ENCODE results near the gene COL26A1. TPM values are rescaled to one million over a fixed set of nuclear protein-coding genes. Genes with fewer than 3 reads are reported as not detected.

Gene COL26A1
- polyA plus RNA-seq, 1 donor from 2014 or later: 36.6 TPM

DNA sequence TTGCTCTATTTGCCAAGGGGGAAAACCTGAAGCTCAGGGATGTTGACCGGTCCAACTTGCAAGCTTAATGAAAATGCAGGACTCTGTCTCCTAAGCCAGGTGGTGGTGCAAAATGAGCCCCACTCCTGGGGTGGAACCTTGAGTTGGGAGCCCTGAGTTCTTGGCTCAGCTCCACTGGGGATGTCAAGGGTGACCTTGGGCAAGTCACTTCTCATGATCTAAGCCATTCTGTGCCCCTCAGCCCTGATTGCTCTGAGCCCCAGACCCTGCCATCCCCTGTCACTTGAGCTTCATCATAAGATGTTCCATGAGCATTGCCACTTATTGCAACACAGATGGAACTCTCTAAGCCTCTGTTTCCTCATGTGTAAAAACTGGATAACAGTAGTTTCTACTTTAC, 232.6 kb downstream of the COL26A1 start:
- Histone ChIP-seq H3K27me3 (ENCODE audit: insufficient read depth, low read depth, low read length) (no peaks in the 10 kb centered on the region), H3K4me2 (ENCODE audit: low read length) (no peak overlapping the region), H2AFZ (ENCODE audit: low read depth, low read length) (no peak overlapping the region), H3F3A (ENCODE audit: insufficient read depth, low read length, poor library complexity, severe bottlenecking) (no peaks in the 10 kb centered on the region), H3K27ac (ENCODE audit: low read length) (no peak overlapping the region), H3K36me3 (ENCODE audit: insufficient read depth, low read length) (no peaks in the 10 kb centered on the region), H3K9me3 (ENCODE audit: low read length) (no peaks in the 10 kb centered on the region), H3K9ac (ENCODE audit: low read length) (no peak overlapping the region), H3K4me3 (ENCODE audit: low read length) (no peak overlapping the region), H3K9me2 (ENCODE audit: insufficient read depth, low read length) (no peaks in the 10 kb centered on the region), H3K79me2 (replicated peaks; ENCODE audit: insufficient read depth, low read length) (no peaks in the 10 kb centered on the region), H4K20me1 (ENCODE audit: insufficient read depth) (no peaks in the 10 kb centered on the region)
- TF ChIP-seq SMC3 (conservative IDR thresholded peaks at IDR 0.05; ENCODE audit: poor library complexity): no peak
- TF ChIP-seq, protein P1, sequence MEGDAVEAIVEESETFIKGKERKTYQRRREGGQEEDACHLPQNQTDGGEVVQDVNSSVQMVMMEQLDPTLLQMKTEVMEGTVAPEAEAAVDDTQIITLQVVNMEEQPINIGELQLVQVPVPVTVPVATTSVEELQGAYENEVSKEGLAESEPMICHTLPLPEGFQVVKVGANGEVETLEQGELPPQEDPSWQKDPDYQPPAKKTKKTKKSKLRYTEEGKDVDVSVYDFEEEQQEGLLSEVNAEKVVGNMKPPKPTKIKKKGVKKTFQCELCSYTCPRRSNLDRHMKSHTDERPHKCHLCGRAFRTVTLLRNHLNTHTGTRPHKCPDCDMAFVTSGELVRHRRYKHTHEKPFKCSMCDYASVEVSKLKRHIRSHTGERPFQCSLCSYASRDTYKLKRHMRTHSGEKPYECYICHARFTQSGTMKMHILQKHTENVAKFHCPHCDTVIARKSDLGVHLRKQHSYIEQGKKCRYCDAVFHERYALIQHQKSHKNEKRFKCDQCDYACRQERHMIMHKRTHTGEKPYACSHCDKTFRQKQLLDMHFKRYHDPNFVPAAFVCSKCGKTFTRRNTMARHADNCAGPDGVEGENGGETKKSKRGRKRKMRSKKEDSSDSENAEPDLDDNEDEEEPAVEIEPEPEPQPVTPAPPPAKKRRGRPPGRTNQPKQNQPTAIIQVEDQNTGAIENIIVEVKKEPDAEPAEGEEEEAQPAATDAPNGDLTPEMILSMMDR (IDR thresholded peaks at IDR 0.05; ENCODE audit: poor library complexity, severe bottlenecking): no peak
- TF ChIP-seq EZH2 (IDR thresholded peaks at IDR 0.05; ENCODE audit: borderline replicate concordance, insufficient read depth, low read length, poor library complexity, severe bottlenecking): no peak
- TF ChIP-seq, protein P2, sequence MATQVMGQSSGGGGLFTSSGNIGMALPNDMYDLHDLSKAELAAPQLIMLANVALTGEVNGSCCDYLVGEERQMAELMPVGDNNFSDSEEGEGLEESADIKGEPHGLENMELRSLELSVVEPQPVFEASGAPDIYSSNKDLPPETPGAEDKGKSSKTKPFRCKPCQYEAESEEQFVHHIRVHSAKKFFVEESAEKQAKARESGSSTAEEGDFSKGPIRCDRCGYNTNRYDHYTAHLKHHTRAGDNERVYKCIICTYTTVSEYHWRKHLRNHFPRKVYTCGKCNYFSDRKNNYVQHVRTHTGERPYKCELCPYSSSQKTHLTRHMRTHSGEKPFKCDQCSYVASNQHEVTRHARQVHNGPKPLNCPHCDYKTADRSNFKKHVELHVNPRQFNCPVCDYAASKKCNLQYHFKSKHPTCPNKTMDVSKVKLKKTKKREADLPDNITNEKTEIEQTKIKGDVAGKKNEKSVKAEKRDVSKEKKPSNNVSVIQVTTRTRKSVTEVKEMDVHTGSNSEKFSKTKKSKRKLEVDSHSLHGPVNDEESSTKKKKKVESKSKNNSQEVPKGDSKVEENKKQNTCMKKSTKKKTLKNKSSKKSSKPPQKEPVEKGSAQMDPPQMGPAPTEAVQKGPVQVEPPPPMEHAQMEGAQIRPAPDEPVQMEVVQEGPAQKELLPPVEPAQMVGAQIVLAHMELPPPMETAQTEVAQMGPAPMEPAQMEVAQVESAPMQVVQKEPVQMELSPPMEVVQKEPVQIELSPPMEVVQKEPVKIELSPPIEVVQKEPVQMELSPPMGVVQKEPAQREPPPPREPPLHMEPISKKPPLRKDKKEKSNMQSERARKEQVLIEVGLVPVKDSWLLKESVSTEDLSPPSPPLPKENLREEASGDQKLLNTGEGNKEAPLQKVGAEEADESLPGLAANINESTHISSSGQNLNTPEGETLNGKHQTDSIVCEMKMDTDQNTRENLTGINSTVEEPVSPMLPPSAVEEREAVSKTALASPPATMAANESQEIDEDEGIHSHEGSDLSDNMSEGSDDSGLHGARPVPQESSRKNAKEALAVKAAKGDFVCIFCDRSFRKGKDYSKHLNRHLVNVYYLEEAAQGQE (IDR thresholded peaks at IDR 0.05; ENCODE audit: borderline replicate concordance): no peak
- no peak for TF ChIP-seq POLR2AphosphoS5 (IDR thresholded peaks at IDR 0.05)
- no peak for TF ChIP-seq RAD21 (conservative IDR thresholded peaks at IDR 0.05)
- no peak for TF ChIP-seq MXI1 (conservative IDR thresholded peaks at IDR 0.05; ENCODE audit: poor library complexity, severe bottlenecking)
- no peak for TF ChIP-seq TAF1 (IDR thresholded peaks at IDR 0.05; ENCODE audit: low read depth)

DNA sequence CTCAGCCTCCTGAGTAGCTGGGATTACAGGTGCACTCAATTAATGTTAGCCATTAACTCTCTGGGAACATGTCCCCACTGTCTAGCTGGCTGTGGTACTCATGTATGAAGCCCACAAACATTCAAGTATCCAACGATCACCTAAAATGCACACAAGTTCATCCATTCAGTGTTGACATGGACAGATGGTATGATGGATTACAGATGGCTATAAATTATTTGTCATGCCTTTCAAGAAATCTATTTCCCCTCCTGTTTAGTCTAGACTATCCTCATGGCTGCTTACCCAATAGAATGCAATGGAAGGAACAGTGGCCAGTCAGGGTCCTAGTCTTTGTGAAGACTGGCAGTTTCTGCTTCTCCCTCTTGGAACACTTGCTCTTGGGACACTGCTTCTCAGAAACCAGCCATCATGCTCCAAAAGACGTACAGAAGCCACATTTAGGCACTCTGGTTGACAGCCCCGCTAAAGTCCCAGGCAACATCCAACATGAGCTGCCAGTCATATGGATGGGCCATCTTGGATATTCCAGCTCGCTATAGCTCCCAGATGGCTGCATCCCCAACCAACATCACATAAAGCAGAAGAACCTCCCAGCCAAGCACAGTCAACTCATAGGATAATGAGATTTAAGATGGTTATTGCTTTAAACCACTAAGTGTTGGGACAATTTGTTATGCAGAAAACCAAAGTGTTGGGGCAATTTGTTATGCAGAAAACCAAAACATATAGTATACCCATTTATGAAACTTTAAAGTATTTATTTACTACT, 233.3 kb downstream of the COL26A1 start:
- Histone ChIP-seq H3K9ac (ENCODE audit: low read length) (no peak overlapping the region), H3K9me3 (ENCODE audit: low read length) (no peaks in the 10 kb centered on the region), H2AFZ (ENCODE audit: low read depth, low read length) (no peak overlapping the region), H3F3A (ENCODE audit: insufficient read depth, low read length, poor library complexity, severe bottlenecking) (no peaks in the 10 kb centered on the region), H3K4me3 (ENCODE audit: low read length) (no peak overlapping the region), H3K36me3 (ENCODE audit: insufficient read depth, low read length) (no peaks in the 10 kb centered on the region), H4K20me1 (ENCODE audit: insufficient read depth) (no peaks in the 10 kb centered on the region), H3K9me2 (ENCODE audit: insufficient read depth, low read length) (no peaks in the 10 kb centered on the region), H3K27ac (ENCODE audit: low read length) (no peak overlapping the region), H3K79me2 (replicated peaks; ENCODE audit: insufficient read depth, low read length) (no peaks in the 10 kb centered on the region), H3K4me2 (ENCODE audit: low read length) (no peak overlapping the region), H3K27me3 (ENCODE audit: insufficient read depth, low read depth, low read length) (no peaks in the 10 kb centered on the region)
- TF ChIP-seq, protein P2 (IDR thresholded peaks at IDR 0.05; ENCODE audit: borderline replicate concordance): no peak

Measured in neural cell (in vitro differentiated cells).